Middle frontal gyrus (tissue), 1 donor: ENCODE data around the gene EFL1.

Experiments
- DNase-seq: peaks from one replicate; pipeline ENCODE4 v3.0.0-alpha.2; 2015; ENCODE audit warnings: low spot score; ENCODE audit errors: extremely low spot score

The EFL1 gene

GRCh38 chr15:82086243-82086995 is 176.1 kb downstream of the EFL1 start:
- no peak for DNase-seq

- DNase-seq: no peak
Observed at GRCh38 chr15:82081914-82082762, 180.4 kb downstream of the EFL1 start.

GRCh38 chr15:82080774-82081173 is 181.8 kb downstream of the EFL1 start:
- DNase-seq: no peak
